SK-MEL-5 (cell line): ENCODE measurements around the gene MN1. TPM values are rescaled to one million over a fixed set of nuclear protein-coding genes. Genes with fewer than 3 reads are reported as not detected.
A peak's percentile ranks its signal among the peaks of the same experiment; 100 is the strongest.

ENCODE experiments used
- DNase-seq: peaks from one replicate; pipeline ENCODE4 v3.0.0-alpha.2; 2016; ENCODE audit warnings: low read depth, low spot score
- in situ Hi-C: cut with HindIII; loops from 2 replicates; pipeline ENCODE4 v1.10.0; 2016; ENCODE audit warnings: low sequenced_read_pairs, high pct_unique_total_duplicates, low pct_unique_long_range_greater_than_20kb
- total RNA-seq: library from RNA; depleted of rRNA; stranded (reverse); fragments of >200 nt; shearing (Covaris generic); gene quantifications from 2 replicates; pipeline ENCODE4 v1.2.3, GENCODE V29; 2014

The MN1 gene
- total RNA-seq, 1 experiment from 2014 or later, result 0.16 TPM

DNA sequence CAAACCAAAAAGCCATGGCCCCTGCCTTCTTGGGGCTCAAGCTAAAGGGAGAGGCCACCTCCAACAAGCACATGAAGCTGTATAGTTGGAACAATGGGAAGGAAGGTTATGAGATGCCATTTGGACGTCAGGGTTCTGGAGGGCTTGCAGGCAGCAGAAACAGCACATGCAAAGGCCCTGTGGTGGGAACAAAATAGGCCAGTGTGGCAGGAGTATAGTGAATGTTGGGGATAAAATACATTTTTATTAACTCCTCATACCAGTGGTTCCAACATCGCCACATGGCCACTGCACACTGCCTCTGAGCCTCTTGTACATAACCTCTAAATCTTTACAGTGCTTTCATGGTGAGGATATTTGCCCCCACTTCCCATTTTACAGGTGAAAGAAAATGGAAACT is 32.2 kb upstream of the MN1 start:
- no peak for DNase-seq
- in situ Hi-C loops, result no loop called here

- DNase-seq, result no peak
- in situ Hi-C loops, result no loop called here
Measured at GRCh38 chr22:27832606-27833005, 31.1 kb upstream of the MN1 start.

DNA sequence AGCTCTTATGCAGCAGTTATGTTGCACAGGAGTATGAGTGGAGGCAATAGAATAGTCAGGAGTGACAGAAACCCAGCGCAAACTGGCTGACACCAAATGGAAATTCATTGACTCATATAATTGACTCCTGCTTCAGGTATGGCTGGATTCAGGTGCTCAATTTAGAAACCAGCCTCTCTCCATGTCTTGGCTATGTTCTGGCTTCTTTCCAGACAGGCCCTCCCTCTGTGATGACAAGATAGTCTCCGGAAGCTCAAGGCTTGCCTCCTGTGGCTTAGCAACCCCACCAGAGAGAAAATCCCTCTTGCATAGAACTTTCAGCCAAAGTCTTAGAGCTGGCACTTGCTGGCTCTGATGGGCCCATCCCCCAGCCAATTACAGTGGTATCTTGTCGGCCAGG is 28.1 kb upstream of the MN1 start:
- in situ Hi-C loops, result no loop called here
- no peak for DNase-seq

- in situ Hi-C loops, result no loop called here
- DNase-seq, result no peak
Measured at GRCh38 chr22:27827604-27828587, 26.3 kb upstream of the MN1 start.

- DNase-seq, result peak; percentile 17
- in situ Hi-C loops, result no loop called here
Measured at GRCh38 chr22:27825174-27825573, 23.6 kb upstream of the MN1 start.

- in situ Hi-C loops, result no loop called here
- DNase-seq, result no peak
Measured at GRCh38 chr22:27823221-27823620, 21.7 kb upstream of the MN1 start.

DNA sequence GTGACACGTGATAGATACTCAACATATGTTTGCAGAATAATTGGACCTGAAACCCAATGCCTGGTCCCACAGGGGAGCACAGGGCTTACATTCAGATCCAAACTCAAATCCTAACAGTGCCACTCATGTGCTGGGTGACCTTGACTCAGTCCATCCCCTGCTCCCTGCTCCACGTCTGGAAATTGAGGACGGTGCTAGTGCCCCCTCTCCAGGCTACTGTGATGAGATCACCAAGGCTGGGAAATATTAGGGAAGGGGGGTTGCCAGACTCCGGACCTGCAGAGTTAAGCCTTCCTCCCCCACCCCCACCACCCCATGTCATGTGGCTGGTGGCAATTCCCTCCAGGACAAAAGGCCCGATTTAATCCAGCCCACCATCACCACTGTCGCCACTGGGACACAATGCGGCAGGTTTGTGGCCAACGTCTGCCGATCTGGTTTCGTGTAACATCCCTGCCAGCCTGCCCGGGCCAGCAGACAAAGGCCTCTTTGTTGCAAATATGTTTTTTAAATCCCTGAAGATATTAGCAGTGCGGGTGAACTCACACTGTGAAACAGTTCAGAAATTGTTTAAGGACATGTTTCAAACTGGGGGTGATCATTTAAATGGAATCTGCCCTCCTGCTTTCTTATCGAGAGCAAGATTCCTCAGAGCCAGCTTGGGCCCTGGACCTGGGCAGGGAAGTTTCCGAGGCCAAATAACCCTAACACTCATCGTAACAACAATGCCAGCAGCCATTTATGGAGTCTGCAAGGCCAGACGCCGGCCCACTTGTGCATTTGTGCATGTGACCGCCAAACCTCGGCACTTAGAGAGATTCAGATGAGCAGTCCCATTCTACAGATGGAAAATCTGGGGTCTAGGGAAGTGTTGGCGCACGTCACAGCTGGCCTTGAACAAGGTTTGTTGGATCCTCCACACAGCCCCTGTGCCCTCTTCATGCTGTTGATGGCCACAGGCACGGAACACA is 19.6 kb upstream of the MN1 start:
- peak; percentile 82 for DNase-seq
- in situ Hi-C loops, result no loop called here

GRCh38 chr22:27816552-27816951 is 15.0 kb upstream of the MN1 start:
- DNase-seq, result no peak
- in situ Hi-C loops, result no loop called here

DNA sequence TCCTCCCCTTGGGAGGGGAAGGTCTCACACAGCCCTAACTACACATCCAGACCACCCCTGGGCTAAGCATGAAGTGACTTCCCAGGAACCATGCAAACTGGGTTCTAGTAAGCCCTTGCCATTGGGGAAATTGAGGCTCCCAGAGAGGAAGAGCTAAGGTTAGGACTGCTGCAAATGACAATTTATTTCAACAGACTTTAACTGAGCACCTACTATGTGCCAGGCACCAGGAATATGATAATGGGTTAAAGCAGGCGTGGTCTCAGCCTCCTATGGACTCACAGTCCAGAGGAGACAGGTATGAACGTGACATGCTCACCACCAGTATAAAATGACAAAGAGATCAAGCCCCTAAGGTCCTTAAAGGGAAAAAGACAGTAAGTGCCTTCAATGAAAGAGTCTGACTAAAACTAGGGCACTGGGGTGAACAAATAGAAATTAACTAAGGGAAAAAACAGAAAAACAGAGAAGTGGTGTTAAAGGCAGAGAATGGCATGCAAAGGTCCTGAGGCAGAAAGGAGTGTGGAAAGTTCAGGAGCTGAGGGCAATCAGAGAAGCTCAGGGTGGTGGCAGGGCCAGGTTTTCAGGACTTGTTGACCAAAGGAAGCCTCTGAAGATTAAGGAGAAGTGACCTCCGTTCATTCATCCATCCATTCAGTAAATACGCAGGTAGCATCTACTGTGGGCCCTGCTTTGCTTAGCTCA is 14.4 kb upstream of the MN1 start:
- DNase-seq, result no peak
- in situ Hi-C loops, result no loop called here

DNA sequence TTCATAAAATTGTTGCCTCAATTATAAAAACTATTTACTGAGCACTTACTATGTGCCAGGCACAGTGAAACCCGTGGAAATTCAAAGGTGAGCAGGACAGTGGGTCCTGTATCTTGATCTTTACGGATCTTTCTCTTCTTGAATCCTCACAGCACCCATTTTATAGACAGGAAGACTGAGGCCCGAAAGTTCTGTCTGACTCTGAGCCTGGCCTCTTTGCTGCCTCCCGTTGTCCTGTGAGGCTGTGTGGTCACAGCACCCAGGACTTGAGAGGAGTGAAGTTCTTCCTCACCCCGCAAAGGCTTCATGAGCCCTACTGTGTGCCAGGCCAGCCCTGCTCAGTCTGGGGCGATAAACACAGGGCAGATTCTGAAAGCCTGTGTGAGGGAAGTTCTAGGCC is 13.4 kb upstream of the MN1 start:
- in situ Hi-C loops, result no loop called here
- DNase-seq, result no peak

GRCh38 chr22:27811778-27812177 is 10.2 kb upstream of the MN1 start:
- in situ Hi-C loops, result no loop called here
- no peak for DNase-seq

DNA sequence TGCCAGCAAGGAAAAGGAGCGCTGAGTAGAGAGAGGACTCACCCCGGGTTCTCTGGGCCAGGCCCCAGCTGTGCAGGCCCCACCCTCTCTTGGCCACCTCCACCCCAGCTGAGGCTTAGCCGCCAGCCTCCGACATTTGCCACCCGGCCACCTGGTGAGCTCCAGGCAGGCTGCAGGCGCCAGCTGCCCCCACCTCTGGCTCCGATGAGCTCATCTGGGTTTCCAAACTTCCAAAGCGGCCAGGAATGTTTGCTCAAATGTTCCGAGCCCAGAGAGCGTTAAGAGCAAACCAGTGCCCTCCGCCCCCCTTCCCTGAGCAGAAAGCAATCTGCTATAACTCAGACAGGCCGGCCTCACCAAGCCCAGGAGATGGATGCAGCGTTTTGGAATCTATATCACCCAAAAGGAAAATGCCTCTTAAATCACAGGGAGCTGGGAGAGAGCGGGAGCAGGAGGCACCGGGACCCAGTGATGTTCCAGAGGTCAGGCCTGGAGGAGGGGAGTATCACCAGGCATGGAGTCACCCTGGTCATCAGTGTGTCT is 9.1 kb upstream of the MN1 start:
- in situ Hi-C loops, result no loop called here
- DNase-seq, result no peak

GRCh38 chr22:27809700-27810608 is 8.4 kb upstream of the MN1 start:
- no peak for DNase-seq
- in situ Hi-C loops, result no loop called here

- in situ Hi-C loops, result no loop called here
- DNase-seq, result no peak
Measured at GRCh38 chr22:27809226-27809603, 7.7 kb upstream of the MN1 start.

DNA sequence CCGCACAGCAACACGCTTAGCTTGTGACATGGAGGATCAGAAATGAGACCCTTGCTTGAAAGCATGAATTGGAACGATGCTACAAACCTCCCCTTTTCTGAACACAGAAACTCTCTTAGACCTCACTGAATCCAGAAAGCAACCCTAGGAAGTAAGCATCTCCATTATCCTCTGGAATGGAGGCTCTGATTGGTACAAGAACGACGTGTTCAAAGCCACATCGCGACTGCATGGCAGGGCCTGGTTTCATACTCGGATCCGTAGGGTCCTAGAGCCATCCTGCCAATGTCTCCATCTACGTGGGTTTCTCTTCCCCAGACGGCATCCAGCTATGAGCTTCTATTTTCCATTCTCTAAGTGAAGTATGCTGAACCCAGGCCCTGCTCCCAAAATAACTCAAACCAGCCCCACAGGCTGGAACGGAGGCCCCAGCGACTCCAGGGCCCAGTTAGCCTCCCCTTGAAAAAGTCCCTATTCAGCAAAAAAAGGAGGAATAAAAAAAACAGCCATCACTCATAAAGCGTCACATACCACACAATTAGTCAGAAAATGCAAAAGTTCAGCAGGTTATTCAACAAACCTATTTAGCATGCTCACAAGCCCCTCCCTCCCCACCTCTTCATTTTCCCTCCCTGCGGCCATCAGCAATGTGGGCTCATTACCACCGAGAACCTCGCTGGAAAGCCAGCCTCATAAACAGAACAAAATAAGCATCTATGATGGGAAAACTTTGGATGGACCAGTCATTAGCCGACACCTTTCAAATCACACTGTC is 7.1 kb upstream of the MN1 start:
- in situ Hi-C loops, result no loop called here
- no peak for DNase-seq

GRCh38 chr22:27805841-27806240 is 4.3 kb upstream of the MN1 start:
- in situ Hi-C loops, result no loop called here
- no peak for DNase-seq
